BLaER1 treated with 17β-estradiol and CSF1 and Interleukin-3, amounts not matched to agents 10 nM and 100 nM (cell line): Measurements from ENCODE around the gene PRKG1.

Source experiments
- H3K27ac ChIP-seq, 11 experiments: shearing (Covaris generic); formaldehyde crosslinking; 2 replicates each; pipeline ENCODE4 v1.8.1; 2022
- H3K27me3 ChIP-seq, 11 experiments: shearing (Covaris generic); formaldehyde crosslinking; 2 replicates each; pipeline ENCODE4 v1.8.1; 2022
- H3K36me3 ChIP-seq, 11 experiments: shearing (Covaris generic); formaldehyde crosslinking; 2 replicates each; pipeline ENCODE4 v1.8.1; 2022
- H3K4me1 ChIP-seq, 10 experiments: shearing (Covaris generic); formaldehyde crosslinking; 2 replicates each; pipeline ENCODE4 v1.8.1; 2022
- H3K4me2 ChIP-seq, 11 experiments: shearing (Covaris generic); formaldehyde crosslinking; 2 replicates each; pipeline ENCODE4 v1.8.1; 2022
- H3K4me3 ChIP-seq, 10 experiments: shearing (Covaris generic); formaldehyde crosslinking; 2 replicates each; pipeline ENCODE4 v1.8.1; 2022
- H3K9ac ChIP-seq, 11 experiments: shearing (Covaris generic); formaldehyde crosslinking; 2 replicates each; pipeline ENCODE4 v1.8.1; 2022
- H3K9me3 ChIP-seq, 11 experiments: shearing (Covaris generic); formaldehyde crosslinking; replicated peaks in 1 of 11; 2 replicates each; pipeline ENCODE4 v1.8.1; 2022
- H4K20me1 ChIP-seq, 11 experiments: shearing (Covaris generic); formaldehyde crosslinking; 2 replicates each; pipeline ENCODE4 v1.8.1; 2022
- Cebpa-rat ChIP-seq, 11 experiments: shearing (Covaris generic); IDR thresholded peaks; 2 replicates each; pipeline ENCODE4 v1.8.1; 2022

Gene PRKG1

GRCh38 chr10:52265131-52265926 is 1191.0 kb downstream of the PRKG1 start:
- H3K9me3 ChIP-seq: no peaks in the 10 kb centered on the region
- H3K4me1 ChIP-seq: no peaks in the 10 kb centered on the region
- no peak for TF ChIP-seq Cebpa-rat (IDR thresholded peaks at IDR 0.05)
- H3K27ac ChIP-seq: no peak overlapping the region
- no peak overlapping the region for H3K4me3 ChIP-seq
- no peaks in the 10 kb centered on the region for H3K36me3 ChIP-seq
- no peaks in the 10 kb centered on the region for H3K27me3 ChIP-seq
- H3K9ac ChIP-seq: no peak overlapping the region
- no peak overlapping the region for H3K4me2 ChIP-seq
- H4K20me1 ChIP-seq: no peaks in the 10 kb centered on the region

GRCh38 chr10:52266858-52267257 is 1192.6 kb downstream of the PRKG1 start:
- TF ChIP-seq Cebpa-rat (IDR thresholded peaks at IDR 0.05): no peak
- Histone ChIP-seq H3K27me3 (no peaks in the 10 kb centered on the region), H3K4me1 (no peaks in the 10 kb centered on the region), H3K4me2 (no peak overlapping the region), H3K9me3 (no peaks in the 10 kb centered on the region), H3K4me3 (no peak overlapping the region), H3K9ac (no peak overlapping the region), H3K27ac (no peak overlapping the region), H3K36me3 (no peaks in the 10 kb centered on the region), H4K20me1 (no peaks in the 10 kb centered on the region)

GRCh38 chr10:52268790-52269189 is 1194.5 kb downstream of the PRKG1 start:
- no peak overlapping the region for H3K4me2 ChIP-seq
- H3K4me1 ChIP-seq: no peaks in the 10 kb centered on the region
- no peaks in the 10 kb centered on the region for H3K9me3 ChIP-seq
- no peak overlapping the region for H3K4me3 ChIP-seq
- no peaks in the 10 kb centered on the region for H4K20me1 ChIP-seq
- no peak overlapping the region for H3K27ac ChIP-seq
- no peak overlapping the region for H3K9ac ChIP-seq
- no peaks in the 10 kb centered on the region for H3K27me3 ChIP-seq
- H3K36me3 ChIP-seq: no peaks in the 10 kb centered on the region
- no peak for TF ChIP-seq Cebpa-rat (IDR thresholded peaks at IDR 0.05)

GRCh38 chr10:52269233-52269632 is 1194.9 kb downstream of the PRKG1 start:
- no peaks in the 10 kb centered on the region for H3K36me3 ChIP-seq
- no peaks in the 10 kb centered on the region for H3K9me3 ChIP-seq
- H3K4me2 ChIP-seq: no peak overlapping the region
- H3K9ac ChIP-seq: no peak overlapping the region
- TF ChIP-seq Cebpa-rat (IDR thresholded peaks at IDR 0.05): no peak
- H3K27me3 ChIP-seq: no peaks in the 10 kb centered on the region
- no peak overlapping the region for H3K4me3 ChIP-seq
- H3K4me1 ChIP-seq: no peaks in the 10 kb centered on the region
- H4K20me1 ChIP-seq: no peaks in the 10 kb centered on the region
- H3K27ac ChIP-seq: no peak overlapping the region

- no peak overlapping the region for H3K4me2 ChIP-seq
- H3K9ac ChIP-seq: no peak overlapping the region
- H3K36me3 ChIP-seq: no peaks in the 10 kb centered on the region
- H3K4me1 ChIP-seq: no peaks in the 10 kb centered on the region
- H3K9me3 ChIP-seq: peaks cover 0 to 15% (median 8%) of the 10 kb centered on the region in 11 experiments; a peak in 14 of 22 replicates
- H3K27ac ChIP-seq: no peak overlapping the region
- H3K4me3 ChIP-seq: no peak overlapping the region
- H4K20me1 ChIP-seq: no peaks in the 10 kb centered on the region
- no peaks in the 10 kb centered on the region for H3K27me3 ChIP-seq
- TF ChIP-seq Cebpa-rat (IDR thresholded peaks at IDR 0.05): no peak
These were observed 1201.9 kb downstream of the PRKG1 start for GRCh38 chr10:52276163-52276562.

- Histone ChIP-seq H3K4me3 (no peak overlapping the region), H3K9ac (no peak overlapping the region), H3K9me3 (peaks cover 0 to 15% (median 8%) of the 10 kb centered on the region in 11 experiments; a peak in 14 of 22 replicates), H3K4me2 (no peak overlapping the region), H3K27ac (no peak overlapping the region), H4K20me1 (no peaks in the 10 kb centered on the region), H3K36me3 (no peaks in the 10 kb centered on the region), H3K4me1 (no peaks in the 10 kb centered on the region), H3K27me3 (no peaks in the 10 kb centered on the region)
- no peak for TF ChIP-seq Cebpa-rat (IDR thresholded peaks at IDR 0.05)
These were observed 1202.7 kb downstream of the PRKG1 start for GRCh38 chr10:52276986-52277385.

GRCh38 chr10:52279546-52279945 is 1205.3 kb downstream of the PRKG1 start:
- no peak for TF ChIP-seq Cebpa-rat (IDR thresholded peaks at IDR 0.05)
- Histone ChIP-seq H3K4me2 (no peak overlapping the region), H3K27me3 (no peaks in the 10 kb centered on the region), H3K9me3 (peaks cover 0 to 15% (median 8%) of the 10 kb centered on the region in 11 experiments; a peak in 14 of 22 replicates), H3K9ac (no peak overlapping the region), H3K4me3 (no peak overlapping the region), H3K4me1 (no peaks in the 10 kb centered on the region), H3K27ac (no peak overlapping the region), H4K20me1 (no peaks in the 10 kb centered on the region), H3K36me3 (no peaks in the 10 kb centered on the region)

GRCh38 chr10:52280051-52280450 is 1205.8 kb downstream of the PRKG1 start:
- H3K9me3 ChIP-seq: peaks cover 0 to 15% (median 8%) of the 10 kb centered on the region in 11 experiments; a peak in 14 of 22 replicates
- H3K27ac ChIP-seq: no peak overlapping the region
- H3K4me2 ChIP-seq: no peak overlapping the region
- H3K27me3 ChIP-seq: no peaks in the 10 kb centered on the region
- H3K4me3 ChIP-seq: no peak overlapping the region
- H3K9ac ChIP-seq: no peak overlapping the region
- no peak for TF ChIP-seq Cebpa-rat (IDR thresholded peaks at IDR 0.05)
- H3K4me1 ChIP-seq: no peaks in the 10 kb centered on the region
- no peaks in the 10 kb centered on the region for H4K20me1 ChIP-seq
- H3K36me3 ChIP-seq: no peaks in the 10 kb centered on the region

GRCh38 chr10:52283174-52283573 is 1208.9 kb downstream of the PRKG1 start:
- H3K27me3 ChIP-seq: no peaks in the 10 kb centered on the region
- no peaks in the 10 kb centered on the region for H3K4me1 ChIP-seq
- no peaks in the 10 kb centered on the region for H3K36me3 ChIP-seq
- no peak for TF ChIP-seq Cebpa-rat (IDR thresholded peaks at IDR 0.05)
- H3K9ac ChIP-seq: no peak overlapping the region
- no peak overlapping the region for H3K4me3 ChIP-seq
- peaks cover 0 to 6% (median 5%) of the 10 kb centered on the region in 11 experiments; a peak in 10 of 22 replicates for H3K9me3 ChIP-seq
- H3K27ac ChIP-seq: no peak overlapping the region
- H4K20me1 ChIP-seq: no peaks in the 10 kb centered on the region
- H3K4me2 ChIP-seq: no peak overlapping the region

- H3K4me1 ChIP-seq: no peaks in the 10 kb centered on the region
- no peaks in the 10 kb centered on the region for H3K9me3 ChIP-seq
- no peak overlapping the region for H3K27ac ChIP-seq
- no peak overlapping the region for H3K4me3 ChIP-seq
- H3K9ac ChIP-seq: no peak overlapping the region
- H4K20me1 ChIP-seq: no peaks in the 10 kb centered on the region
- no peak for TF ChIP-seq Cebpa-rat (IDR thresholded peaks at IDR 0.05)
- H3K4me2 ChIP-seq: no peak overlapping the region
- no peaks in the 10 kb centered on the region for H3K27me3 ChIP-seq
- no peaks in the 10 kb centered on the region for H3K36me3 ChIP-seq
These were observed 1210.2 kb downstream of the PRKG1 start for GRCh38 chr10:52284416-52285013.
